Measurements from ENCODE around the gene RHO. TPM values are rescaled to one million over a fixed set of nuclear protein-coding genes. Genes with fewer than 3 reads are reported as not detected.

RHO gene
- total RNA-seq, 2 experiments from 2014 or later: not detected

- no peaks in the 10 kb centered on the region for H3K9me3 Mint-ChIP-seq
- ChIA-PET CTCF (no interaction called here), POLR2A (no interaction called here)
- H3K4me3 Mint-ChIP-seq: no peak overlapping the region
- H3K27ac Mint-ChIP-seq: no peak overlapping the region
- ATAC-seq (no peak), DNase-seq (no peak)
- intact Hi-C loops (cut with micrococcal nuclease): no loop called here
- H3K36me3 Mint-ChIP-seq (ENCODE audit: low read depth): no peaks in the 10 kb centered on the region
- peaks cover 21% of the 10 kb centered on the region for H3K4me1 Mint-ChIP-seq (ENCODE audit: low read depth)
- H3K27me3 Mint-ChIP-seq: no peaks in the 10 kb centered on the region
- TF ChIP-seq CTCF (IDR thresholded peaks at IDR 0.05): no peak
These were observed 44.2 kb downstream of the RHO start for GRCh38 chr3:129572603-129573002.

GRCh38 chr3:129573493-129573892 is 45.1 kb downstream of the RHO start:
- intact Hi-C loops (cut with micrococcal nuclease): no loop called here
- no peaks in the 10 kb centered on the region for H3K36me3 Mint-ChIP-seq (ENCODE audit: low read depth)
- ChIA-PET CTCF (no interaction called here), POLR2A (no interaction called here)
- H3K27ac Mint-ChIP-seq: no peak overlapping the region
- ATAC-seq (no peak), DNase-seq (no peak)
- no peak overlapping the region for H3K4me3 Mint-ChIP-seq
- no peaks in the 10 kb centered on the region for H3K27me3 Mint-ChIP-seq
- TF ChIP-seq CTCF (IDR thresholded peaks at IDR 0.05): no peak
- peaks cover 30% of the 10 kb centered on the region for H3K4me1 Mint-ChIP-seq (ENCODE audit: low read depth)
- H3K9me3 Mint-ChIP-seq: no peaks in the 10 kb centered on the region

- peaks cover 33% of the 10 kb centered on the region for H3K4me1 Mint-ChIP-seq (ENCODE audit: low read depth)
- ChIA-PET POLR2A (no interaction called here), CTCF (no interaction called here)
- H3K36me3 Mint-ChIP-seq (ENCODE audit: low read depth): no peaks in the 10 kb centered on the region
- H3K27ac Mint-ChIP-seq: no peak overlapping the region
- intact Hi-C loops (cut with micrococcal nuclease): no loop called here
- DNase-seq (no peak), ATAC-seq (no peak)
- H3K9me3 Mint-ChIP-seq: no peaks in the 10 kb centered on the region
- TF ChIP-seq CTCF (IDR thresholded peaks at IDR 0.05): no peak
- H3K27me3 Mint-ChIP-seq: no peaks in the 10 kb centered on the region
- no peak overlapping the region for H3K4me3 Mint-ChIP-seq
These were observed 45.8 kb downstream of the RHO start for GRCh38 chr3:129574206-129574605.

GRCh38 chr3:129575233-129575996 is 47.0 kb downstream of the RHO start:
- H3K36me3 Mint-ChIP-seq (ENCODE audit: low read depth): no peaks in the 10 kb centered on the region
- TF ChIP-seq CTCF (IDR thresholded peaks at IDR 0.05): no peak
- no peak for DNase-seq
- no peaks in the 10 kb centered on the region for H3K27me3 Mint-ChIP-seq
- no peak overlapping the region for H3K27ac Mint-ChIP-seq
- CTCF ChIA-PET: interaction anchor here (1.5 kb wide), 1 partner anchor 33 kb away, joined by 4 read pairs; no protein-coding TSS in a partner anchor
- H3K4me1 Mint-ChIP-seq (ENCODE audit: low read depth): peaks cover 33% of the 10 kb centered on the region
- intact Hi-C loops (cut with micrococcal nuclease): no loop called here
- H3K9me3 Mint-ChIP-seq: no peaks in the 10 kb centered on the region
- POLR2A ChIA-PET: no interaction called here
- no peak for ATAC-seq
- H3K4me3 Mint-ChIP-seq: no peak overlapping the region

- Mint-ChIP-seq H3K9me3 (no peaks in the 10 kb centered on the region), H3K4me3 (no peak overlapping the region)
These were observed 47.6 kb downstream of the RHO start for GRCh38 chr3:129575997-129576384.

More at GRCh38 chr3:129575997-129576384, 47.6 kb downstream of the RHO start:
- Mint-ChIP-seq H3K36me3 (ENCODE audit: low read depth) (no peaks in the 10 kb centered on the region), H3K4me1 (ENCODE audit: low read depth) (peaks cover 33% of the 10 kb centered on the region), H3K27me3 (no peaks in the 10 kb centered on the region), H3K27ac (peak overlapping the region; percentile 66)
- ChIA-PET CTCF (interaction anchor here (1.5 kb wide), 1 partner anchor 32 kb away, joined by 4 read pairs; no protein-coding TSS in a partner anchor), POLR2A (interaction anchor here (0.6 to 1.6 kb wide), 2 partner anchors 42 to 260 kb away, joined by 3 to 5 read pairs; a partner anchor contains a TSS)
- intact Hi-C loops (cut with micrococcal nuclease): no loop called here
- TF ChIP-seq CTCF (IDR thresholded peaks at IDR 0.05): no peak
- no peak for ATAC-seq
- DNase-seq: no peak

Data from activated CD8-positive, alpha-beta T cell treated with anti-CD3 and anti-CD28 coated beads for 36 hours (primary cell).